Body of pancreas (tissue), 4 donors: Measurements from ENCODE around the gene SVIL. TPM values are rescaled to one million over a fixed set of nuclear protein-coding genes. Genes with fewer than 3 reads are reported as not detected.

Source experiments
- ATAC-seq: fragments of 150-250 bp; one replicate; pipeline ENCODE4 v1.9.1; 2016
- DNase-seq, 4 donors: peaks; one replicate each; pipeline ENCODE4 v3.0.0-alpha.2; 2019
- H3K27ac ChIP-seq, 4 donors: fragments of 200-600 bp; sonication (generic); 1 replicate in 3 of 4; 2 replicates in 1 of 4; pipeline versions ENCODE4 v1.5.1 to v1.6.1; 2016 to 2019; ENCODE audit warnings: mild to moderate bottlenecking in 1 of 4, mixed read lengths in 1 of 4, moderate library complexity in 1 of 4
- H3K27me3 ChIP-seq, 2 donors: fragments of 200-600 bp; sonication (generic); one replicate each; pipeline ENCODE4 v1.6.0; 2016; ENCODE audit warnings: mild to moderate bottlenecking in 1 of 2
- H3K36me3 ChIP-seq, 2 donors: fragments of 200-600 bp; sonication (generic); replicated peaks in 1 of 2; 2 replicates each; pipeline ENCODE4 v1.5.1; 2016; ENCODE audit warnings: low read depth in 2 of 2; ENCODE audit not compliant: insufficient read depth in 1 of 2
- H3K4me1 ChIP-seq: fragments of 200-600 bp; sonication (generic); one replicate; pipeline ENCODE4 v1.6.0; 2016
- H3K4me3 ChIP-seq, 2 donors: fragments of 200-600 bp; sonication (generic); 1 replicate in 1 of 2; 2 replicates in 1 of 2; pipeline ENCODE4 v1.5.1; 2016 to 2019
- H3K9me3 ChIP-seq, 3 donors: fragments of 200-600 bp; sonication (generic); 1 replicate in 2 of 3; 2 replicates in 1 of 3; pipeline ENCODE4 v1.5.1; 2016
- CTCF ChIP-seq, 7 experiments: fragments of 450-650 bp in 4 of 7; fragments of 200-600 bp in 3 of 7; sonication (generic) in 3 of 7; IDR thresholded peaks; one replicate each; pipeline ENCODE4 v1.5.1; 2016 to 2019; ENCODE audit warnings: antibody characterized with exemption in 7 of 7
- POLR2A ChIP-seq, 3 donors: fragments of 450-650 bp; IDR thresholded peaks; one replicate each; pipeline ENCODE4 v1.6.1; 2016; ENCODE audit warnings: antibody characterized with exemption in 3 of 3, mild to moderate bottlenecking in 2 of 3
- WGBS, 2 donors: methylation state at CpG; one replicate each; pipeline ENCODE4 v1.1.5; 2017; 5-methylcytosine and 5-hydroxymethylcytosine counted together
- intact Hi-C: fragments of 100-400 bp; cut with DNase I; formaldehyde crosslinking; loops from one replicate; pipeline ENCODE4 v1.15.1; 2023
- total RNA-seq, 2 donors: library from RNA; depleted of rRNA; stranded (reverse); fragments of >200 nt; gene quantifications; one replicate each; pipeline ENCODE4 v1.1.0, GENCODE V29; 2016

The SVIL gene
- total RNA-seq, 2 donors from 2014 or later, result 25.4 to 41.2 TPM

- Histone ChIP-seq H3K4me3 (no peak overlapping the region), H3K36me3 (peaks cover 0 to 12% of the 10 kb centered on the region in 2 donors), H3K9me3 (no peaks in the 10 kb centered on the region), H3K27ac (no peak overlapping the region), H3K4me1 (peaks cover 3% of the 10 kb centered on the region), H3K27me3 (no peaks in the 10 kb centered on the region)
- WGBS, 2 donors, result 80 to 90% methylated on average over 7 of the region's 7 CpGs
- TF ChIP-seq CTCF (IDR thresholded peaks at IDR 0.05), result no peak
- TF ChIP-seq POLR2A (IDR thresholded peaks at IDR 0.05), result no peak
- no peak for DNase-seq
- intact Hi-C loops, result no loop called here
- ATAC-seq, result no peak
Measured at GRCh38 chr10:29525762-29526161, 109.0 kb downstream of the SVIL start.

- H3K4me1 ChIP-seq, result peaks cover 3% of the 10 kb centered on the region
Measured at GRCh38 chr10:29524720-29525119, 110.1 kb downstream of the SVIL start.

GRCh38 chr10:29524294-29524693 lies 110.5 kb downstream of the SVIL start:
- Histone ChIP-seq H3K36me3 (peaks cover 0 to 12% of the 10 kb centered on the region in 2 donors), H3K4me1 (peaks cover 3% of the 10 kb centered on the region), H3K27ac (no peak overlapping the region), H3K9me3 (no peaks in the 10 kb centered on the region), H3K27me3 (no peaks in the 10 kb centered on the region), H3K4me3 (no peak overlapping the region)
- ATAC-seq (no peak), DNase-seq (no peak)
- intact Hi-C loops, result no loop called here
- 88 to 96% methylated on average over 7 of the region's 7 CpGs for WGBS, 2 donors
- TF ChIP-seq CTCF (IDR thresholded peaks at IDR 0.05) (no peak), POLR2A (IDR thresholded peaks at IDR 0.05) (no peak)

More at GRCh38 chr10:29524720-29525119, 110.1 kb downstream of the SVIL start:
- intact Hi-C loops, result no loop called here
- Histone ChIP-seq H3K9me3 (no peaks in the 10 kb centered on the region), H3K27me3 (no peaks in the 10 kb centered on the region), H3K27ac (no peak overlapping the region), H3K4me3 (no peak overlapping the region), H3K36me3 (peaks cover 0 to 12% of the 10 kb centered on the region in 2 donors)
- 80 to 82% methylated on average over 9 of the region's 9 CpGs for WGBS, 2 donors
- DNase-seq (no peak), ATAC-seq (no peak)
- no peak for TF ChIP-seq CTCF (IDR thresholded peaks at IDR 0.05)
- no peak for TF ChIP-seq POLR2A (IDR thresholded peaks at IDR 0.05)

GRCh38 chr10:29522918-29523317 lies 111.9 kb downstream of the SVIL start:
- Histone ChIP-seq H3K36me3 (peaks cover 0 to 12% of the 10 kb centered on the region in 2 donors), H3K4me3 (no peak overlapping the region), H3K27me3 (no peaks in the 10 kb centered on the region), H3K27ac (no peak overlapping the region), H3K4me1 (peaks cover 3% of the 10 kb centered on the region), H3K9me3 (no peaks in the 10 kb centered on the region)
- TF ChIP-seq CTCF (IDR thresholded peaks at IDR 0.05), result no peak
- no peak for TF ChIP-seq POLR2A (IDR thresholded peaks at IDR 0.05)
- ATAC-seq (no peak), DNase-seq (no peak)
- WGBS, 2 donors, result 79 to 87% methylated on average over 4 of the region's 4 CpGs
- intact Hi-C loops, result no loop called here

GRCh38 chr10:29522061-29522855 lies 112.5 kb downstream of the SVIL start:
- H3K27me3 ChIP-seq, result no peaks in the 10 kb centered on the region
- 60 to 68% methylated on average over 15 to 20 of the region's 20 CpGs for WGBS, 2 donors
- peak overlapping the region in 2 of 4 donors; percentile 16 to 20 for H3K27ac ChIP-seq
- TF ChIP-seq POLR2A (IDR thresholded peaks at IDR 0.05) (no peak), CTCF (IDR thresholded peaks at IDR 0.05) (no peak)
- peaks cover 3% of the 10 kb centered on the region for H3K4me1 ChIP-seq
- H3K36me3 ChIP-seq, result peaks cover 0 to 12% of the 10 kb centered on the region in 2 donors
- H3K4me3 ChIP-seq, result no peak overlapping the region
- intact Hi-C loops, result no loop called here
- ATAC-seq (no peak), DNase-seq (no peak)
- no peaks in the 10 kb centered on the region for H3K9me3 ChIP-seq
